HepG2 (cell line): ENCODE data around the gene CDHR1. TPM values are rescaled to one million over a fixed set of nuclear protein-coding genes. Genes with fewer than 3 reads are reported as not detected.

ENCODE experiments used
- ATAC-seq: fragments of 200-7000 bp; cut with Tn5 transposase; 3 replicates; pipeline ENCODE4 v1.9.1; 2020; ENCODE audit warnings: mild to moderate bottlenecking, moderate library complexity
- BruUV-seq: library from RNA; stranded (reverse); fragments of 400-500 nt; replicated peaks from 2 replicates; lab custom pipeline; 2021; lab: Mats Ljungman, UMichigan
- CTCF ChIA-PET: fragments of 300-600 bp; formaldehyde crosslinking; extraction: SDS; loops from one replicate; lab custom pipeline; 2021; ENCODE audit warnings: low total read pairs, inconsistent platforms, low intra/inter-chr PET ratio; lab: Yijun Ruan, JAX
- POLR2A ChIA-PET: fragments of 350-600 bp; sonication (Branson Sonifier 250); formaldehyde crosslinking; loops from one replicate; lab custom pipeline; 2020; ENCODE audit warnings: antibody characterized with exemption, inconsistent platforms; lab: Yijun Ruan, JAX
- DNase-seq: peaks from one replicate; pipeline ENCODE4 v3.0.0-alpha.2; 2015; ENCODE audit warnings: low spot score
- FAIRE-seq: peaks from 3 replicates; lab custom pipeline; 2011; peaks lifted over from hg19 to GRCh38; lab: Jason Lieb, UNC
- H2AFZ ChIP-seq: one replicate; pipeline ENCODE4 v1.6.1; 2011; ENCODE audit warnings: low read length, inconsistent platforms
- H3K27ac ChIP-seq: fragments of 300-600 bp; 3 replicates; pipeline ENCODE4 v1.8.0; 2011; ENCODE audit warnings: mixed run types, mild to moderate bottlenecking, mixed read lengths, low read length, inconsistent platforms; ENCODE audit not compliant: insufficient read depth; ENCODE audit errors: extremely low read length
- H3K27me3 ChIP-seq, 2 experiments: fragments of 200-600 bp in 1 of 2; 2 replicates in 1 of 2; 3 replicates in 1 of 2; pipeline versions ENCODE4 v1.6.0 to v1.8.0; 2011; ENCODE audit warnings: low read length in 2 of 2, mild to moderate bottlenecking in 2 of 2, moderate library complexity in 2 of 2, inconsistent platforms in 1 of 2; ENCODE audit not compliant: insufficient read depth in 2 of 2, control insufficient read depth in 1 of 2
- H3K36me3 ChIP-seq, 2 experiments: fragments of 200-600 bp in 1 of 2; replicated peaks in 1 of 2; 2 replicates in 1 of 2; 3 replicates in 1 of 2; pipeline versions ENCODE4 v1.5.1 to v1.8.0; 2011; ENCODE audit warnings: low read length in 2 of 2, inconsistent platforms in 1 of 2; ENCODE audit not compliant: insufficient read depth in 2 of 2, control insufficient read depth in 1 of 2
- H3K4me1 ChIP-seq: 2 replicates; pipeline ENCODE4 v1.5.1; 2012; ENCODE audit warnings: low read length, inconsistent platforms; ENCODE audit not compliant: insufficient read depth
- H3K4me2 ChIP-seq: 2 replicates; pipeline ENCODE4 v1.6.0; 2011; ENCODE audit warnings: low read depth, low read length, inconsistent platforms
- H3K4me3 ChIP-seq, 3 experiments: fragments of 200-600 bp in 1 of 3; sonication (generic), shearing (Covaris generic) in 1 of 3; replicated peaks in 1 of 3; 2 replicates each; pipeline ENCODE4 v1.5.1; 2011 to 2016; ENCODE audit warnings: low read length in 3 of 3, inconsistent platforms in 2 of 3, low read depth in 2 of 3, mild to moderate bottlenecking in 2 of 3, control low read depth in 1 of 3, mixed read lengths in 1 of 3; ENCODE audit not compliant: insufficient read depth in 1 of 3
- H3K79me2 ChIP-seq: one replicate; pipeline ENCODE4 v1.6.1; 2011; ENCODE audit warnings: low read length, inconsistent platforms; ENCODE audit not compliant: insufficient read depth
- H3K9ac ChIP-seq: 2 replicates; pipeline ENCODE4 v1.6.0; 2011; ENCODE audit warnings: mild to moderate bottlenecking, low read depth, low read length, inconsistent platforms; ENCODE audit not compliant: insufficient read depth
- H3K9me3 ChIP-seq: 2 replicates; pipeline ENCODE4 v1.5.1; 2012; ENCODE audit warnings: mild to moderate bottlenecking, low read length
- H4K20me1 ChIP-seq: 2 replicates; pipeline ENCODE4 v1.6.0; 2011; ENCODE audit warnings: inconsistent platforms, mild to moderate bottlenecking, low read length, moderate library complexity; ENCODE audit not compliant: insufficient read depth
- BCLAF1 ChIP-seq: fragments of 450-650 bp; IDR thresholded peaks from 2 replicates; pipeline ENCODE4 v1.6.1; 2017; ENCODE audit warnings: mild to moderate bottlenecking
- GMEB2 ChIP-seq: IDR thresholded peaks from 2 replicates; pipeline ENCODE4 v1.6.1; 2016; ENCODE audit warnings: missing biosample characterization, missing genetic modification reagents, low read depth
- GTF3A ChIP-seq: sonication (generic); formaldehyde crosslinking; conservative IDR thresholded peaks from 2 replicates; pipeline ENCODE4 v1.4.0; 2020; ENCODE audit warnings: mild to moderate bottlenecking, missing genetic modification reagents
- MAFK ChIP-seq, 2 experiments: IDR thresholded peaks in 1 of 2; conservative IDR thresholded peaks in 1 of 2; 2 replicates each; pipeline ENCODE4 v1.6.1; 2011; ENCODE audit warnings: improper control_type of control experiment in 2 of 2, low read length in 2 of 2
- MTERF4 ChIP-seq: sonication (generic); formaldehyde crosslinking; IDR thresholded peaks from 2 replicates; pipeline ENCODE4 v1.8.0; 2023; ENCODE audit warnings: mild to moderate bottlenecking, missing genetic modification reagents
- SKI ChIP-seq: fragments of 450-650 bp; IDR thresholded peaks from one replicate; pipeline ENCODE4 v1.6.1; 2018; ENCODE audit warnings: mild to moderate bottlenecking; ENCODE audit not compliant: partially characterized antibody
- ZMYM4 ChIP-seq: sonication (generic); formaldehyde crosslinking; IDR thresholded peaks from 2 replicates; pipeline ENCODE4 v1.8.1; 2023; ENCODE audit warnings: mild to moderate bottlenecking, missing genetic modification reagents
- WGBS: methylation state at CpG from one replicate; pipeline ENCODE4 v1.1.6; 2017; ENCODE audit warnings: low lambda C conversion rate; 5-methylcytosine and 5-hydroxymethylcytosine counted together
- in situ Hi-C: cut with HindIII; loops from 2 replicates; pipeline ENCODE4 v1.10.0; 2017; ENCODE audit warnings: low pct_unique_long_range_greater_than_20kb; ENCODE audit not compliant: extremely low pct_ligation_motif_present
- intact Hi-C: fragments of 100-400 bp; cut with micrococcal nuclease; formaldehyde crosslinking; loops from one replicate; pipeline ENCODE4 v1.10.0; 2022; ENCODE audit not compliant: unreplicated experiment
- polyA plus RNA-seq, 8 experiments: library from polyadenylated mRNA; depleted of rRNA in 3 of 8; stranded (reverse) in 7 of 8; unstranded in 1 of 8; fragments of >200 nt; fragmentation: Illumina TruSeq in 4 of 8; extraction: Trizol in 4 of 8; gene quantifications; 2 replicates each; pipeline versions ENCODE4 v1.2.1 to v1.2.3, GENCODE V29; 2011 to 2016; ENCODE audit warnings: low read depth in 4 of 8, missing spikeins in 1 of 8, mixed read lengths in 1 of 8; ENCODE audit not compliant: insufficient read depth in 1 of 8
- total RNA-seq, 5 experiments: library from RNA; depleted of rRNA; stranded (reverse); fragments of >200 nt; fragmentation: Illumina TruSeq; extraction: Trizol; gene quantifications; 2 replicates each; pipeline ENCODE4 v1.2.3, GENCODE V29; 2016; ENCODE audit warnings: low read depth in 1 of 5

The CDHR1 gene
- total and polyA plus RNA-seq, 2 of the 13 experiments (the other 11 are each of a cell fraction or from before 2014, with no cell fraction given): 0.04 to 0.09 TPM

GRCh38 chr10:84212014-84212413 is 17.7 kb downstream of the CDHR1 start:
- no peaks in the 10 kb centered on the region for H3K4me1 ChIP-seq
- in situ Hi-C loops (no loop called here), intact Hi-C loops (no loop called here)
- H3K27ac ChIP-seq: no peak overlapping the region
- H3K27me3 ChIP-seq: peaks cover 0 to 5% of the 10 kb centered on the region in 2 experiments; a peak in 1 of 5 replicates
- no peak overlapping the region for H3K4me2 ChIP-seq
- H3K36me3 ChIP-seq: no peaks in the 10 kb centered on the region
- CTCF ChIA-PET: no interaction called here
- H3K4me3 ChIP-seq: no peak overlapping the region
- no peak for ATAC-seq
- H2AFZ ChIP-seq: no peak overlapping the region
- 0% methylated on average over 4 of the region's 5 CpGs for WGBS
- no TSS peak for BruUV-seq
- H4K20me1 ChIP-seq: no peaks in the 10 kb centered on the region
- POLR2A ChIA-PET: no interaction called here
- H3K79me2 ChIP-seq: no peaks in the 10 kb centered on the region
- H3K9ac ChIP-seq: no peak overlapping the region
- no peak for TF ChIP-seq GTF3A (CRISPR knock-in tag)
- no peak for TF ChIP-seq MTERF4
- TF ChIP-seq ZMYM4 (CRISPR knock-in tag): no peak
- no peak for TF ChIP-seq BCLAF1
- TF ChIP-seq MAFK (conservative IDR thresholded peaks at IDR 0.05 in 1 of 2, IDR thresholded peaks at IDR 0.05 in 1 of 2; ENCODE audit: low read length in 2 of 2): no peak
- TF ChIP-seq SKI: no peak
- no peak for TF ChIP-seq GMEB2 (CRISPR knock-in tag)
- DNase-seq: no peak
- H3K9me3 ChIP-seq: no peaks in the 10 kb centered on the region
- no peak for FAIRE-seq
